Gastrocnemius medialis (tissue), 4 donors: ENCODE results near the gene YJU2. TPM values are rescaled to one million over a fixed set of nuclear protein-coding genes. Genes with fewer than 3 reads are reported as not detected.
A peak's percentile ranks its signal among the peaks of the same experiment; 100 is the strongest.

Source experiments
- ATAC-seq, 2 donors: fragments of 150-250 bp; one replicate each; pipeline ENCODE4 v1.9.1; 2016
- DNase-seq, 2 donors: peaks; one replicate each; pipeline ENCODE4 v3.0.0-alpha.2; 2019
- H3K27ac ChIP-seq, 4 donors: fragments of 200-600 bp; sonication (generic); 1 replicate in 1 of 4; 2 replicates in 3 of 4; pipeline ENCODE4 v1.5.1; 2016 to 2018; ENCODE audit warnings: mild to moderate bottlenecking in 2 of 4, moderate library complexity in 1 of 4
- H3K27me3 ChIP-seq, 3 donors: fragments of 200-600 bp; sonication (generic) in 2 of 3; 1 replicate in 1 of 3; 2 replicates in 2 of 3; pipeline versions ENCODE4 v1.5.1 to v1.6.0; 2016 to 2019; ENCODE audit warnings: mild to moderate bottlenecking in 1 of 3, moderate library complexity in 1 of 3
- H3K36me3 ChIP-seq, 2 donors: fragments of 200-600 bp; sonication (generic) in 1 of 2; one replicate each; pipeline ENCODE4 v1.5.1; 2017 to 2018
- H3K4me1 ChIP-seq, 2 donors: fragments of 200-600 bp; sonication (generic) in 1 of 2; one replicate each; pipeline ENCODE4 v1.5.1; 2016 to 2017; ENCODE audit warnings: mild to moderate bottlenecking in 2 of 2
- H3K4me3 ChIP-seq, 4 donors: fragments of 200-600 bp; sonication (generic) in 3 of 4; 1 replicate in 1 of 4; 2 replicates in 3 of 4; pipeline ENCODE4 v1.5.1; 2016 to 2019; ENCODE audit warnings: mild to moderate bottlenecking in 2 of 4
- H3K9me3 ChIP-seq, 3 donors: fragments of 200-600 bp; sonication (generic) in 2 of 3; 1 replicate in 1 of 3; 2 replicates in 2 of 3; pipeline ENCODE4 v1.5.1; 2016 to 2019
- CTCF ChIP-seq, 5 experiments: fragments of 450-650 bp in 3 of 5; fragments of 200-600 bp in 2 of 5; sonication (generic) in 2 of 5; IDR thresholded peaks in 4 of 5; conservative IDR thresholded peaks in 1 of 5; 1 replicate in 4 of 5; 2 replicates in 1 of 5; pipeline ENCODE4 v1.5.1; 2016 to 2019; ENCODE audit warnings: antibody characterized with exemption in 5 of 5, mild to moderate bottlenecking in 3 of 5, moderate library complexity in 3 of 5
- POLR2A ChIP-seq, 2 donors: fragments of 450-650 bp; IDR thresholded peaks; one replicate each; pipeline ENCODE4 v1.6.1; 2017; ENCODE audit warnings: antibody characterized with exemption in 2 of 2, mild to moderate bottlenecking in 2 of 2, moderate library complexity in 2 of 2
- in situ Hi-C, 4 donors: fragments of 200-750 bp; cut with MboI; loops; one replicate each; pipeline versions ENCODE4 v1.15.0 to v1.8.0; 2017; ENCODE audit warnings: low sequenced_read_pairs in 4 of 4
- intact Hi-C: fragments of 100-400 bp; cut with DNase I; formaldehyde crosslinking; loops from one replicate; pipeline ENCODE4 v1.15.1; 2023; ENCODE audit warnings: low total_unique reads
- total RNA-seq, 4 donors: library from RNA; depleted of rRNA; stranded (reverse); fragments of >200 nt; gene quantifications; one replicate each; pipeline versions ENCODE4 v1.1.0 to v1.2.3, GENCODE V29; 2016

The YJU2 gene
- total RNA-seq, result 10 to 100 TPM; 13.5 to 37.8 (median 19.9) TPM

- H3K9me3 ChIP-seq, result no peaks in the 10 kb centered on the region
- H3K27ac ChIP-seq, result peak within 1 kb of the TSS; percentile 85 to 99 (median 95)
- TF ChIP-seq POLR2A (IDR thresholded peaks at IDR 0.05) (peak; percentile 36 to 42), CTCF (IDR thresholded peaks at IDR 0.05 in 4 of 5, conservative IDR thresholded peaks at IDR 0.05 in 1 of 5) (peak in 4 of 5 experiments; percentile 23 to 38 (median 34))
- ATAC-seq, result peak; percentile 99
- peaks cover 0 to 3% (median 0%) of the 10 kb centered on the region in 3 donors for H3K27me3 ChIP-seq
- intact Hi-C loops (loop anchor here (1.0 to 2.0 kb wide), 5 partner anchors 65 to 210 kb away; partner anchors contain the start of genes ANKRD24, MAP2K2, MPND and SH3GL1), in situ Hi-C loops (no loop called here)
- peaks cover 0 to 32% of the 10 kb centered on the region in 2 donors for H3K36me3 ChIP-seq
- DNase-seq, result peak; percentile 98 to 99
- peak within 1 kb of the TSS; percentile 57 to 87 (median 76) for H3K4me3 ChIP-seq
- peaks cover 7 to 11% of the 10 kb centered on the region in 2 donors for H3K4me1 ChIP-seq
Measured at GRCh38 chr19:4246767-4247593, at the start of gene YJU2. Gene YJU2 (plus strand): TSS chr19:4247080. CDS start chr19:4247147, 67 bp downstream.

- Histone ChIP-seq H3K27me3 (peaks cover 54 to 60% (median 57%) of the 10 kb centered on the region in 3 donors), H3K4me1 (no peaks in the 10 kb centered on the region), H3K36me3 (no peaks in the 10 kb centered on the region), H3K9me3 (no peaks in the 10 kb centered on the region), H3K27ac (no peak overlapping the region), H3K4me3 (no peak overlapping the region)
- no peak for DNase-seq
- no peak for ATAC-seq
- in situ Hi-C loops (no loop called here), intact Hi-C loops (no loop called here)
- TF ChIP-seq CTCF (IDR thresholded peaks at IDR 0.05 in 4 of 5, conservative IDR thresholded peaks at IDR 0.05 in 1 of 5) (no peak), POLR2A (IDR thresholded peaks at IDR 0.05) (no peak)
Measured at GRCh38 chr19:4197228-4197624, 49.7 kb upstream of the YJU2 start.

- Histone ChIP-seq H3K36me3 (no peaks in the 10 kb centered on the region), H3K4me3 (no peak overlapping the region), H3K9me3 (no peaks in the 10 kb centered on the region), H3K4me1 (no peaks in the 10 kb centered on the region), H3K27ac (no peak overlapping the region), H3K27me3 (peaks cover 54 to 60% (median 57%) of the 10 kb centered on the region in 3 donors)
- intact Hi-C loops, result no loop called here
- DNase-seq, result no peak
- no peak for ATAC-seq
- TF ChIP-seq POLR2A (IDR thresholded peaks at IDR 0.05) (no peak), CTCF (IDR thresholded peaks at IDR 0.05 in 4 of 5, conservative IDR thresholded peaks at IDR 0.05 in 1 of 5) (no peak)
- in situ Hi-C loops, result no loop called here
Measured at GRCh38 chr19:4197625-4198466, 49.0 kb upstream of the YJU2 start.

- TF ChIP-seq CTCF (IDR thresholded peaks at IDR 0.05 in 4 of 5, conservative IDR thresholded peaks at IDR 0.05 in 1 of 5), result no peak
- no peak for TF ChIP-seq POLR2A (IDR thresholded peaks at IDR 0.05)
Measured at GRCh38 chr19:4198467-4199126, 48.3 kb upstream of the YJU2 start.

More at GRCh38 chr19:4198467-4199126, 48.3 kb upstream of the YJU2 start:
- Histone ChIP-seq H3K4me3 (no peak overlapping the region), H3K27ac (no peak overlapping the region), H3K9me3 (no peaks in the 10 kb centered on the region), H3K36me3 (no peaks in the 10 kb centered on the region), H3K4me1 (no peaks in the 10 kb centered on the region), H3K27me3 (peaks cover 54 to 60% (median 55%) of the 10 kb centered on the region in 3 donors)
- DNase-seq (no peak), ATAC-seq (no peak)
- in situ Hi-C loops (no loop called here), intact Hi-C loops (no loop called here)
